GF-D8 (cell line): ENCODE data around the gene PTPRQ.
"Not testable (repeated sequence)": the region's sequence is repeated elsewhere in the genome, so short reads cannot be mapped to it uniquely, and the experiment has no call there.

Experiments
- DNase-seq: peaks from one replicate; lab custom pipeline; 2025; lab: John Stamatoyannopoulos, UW

The PTPRQ gene

GRCh38 chr12:80641936-80642335 is 197.9 kb downstream of the PTPRQ start:
- DNase-seq = no peak

DNA sequence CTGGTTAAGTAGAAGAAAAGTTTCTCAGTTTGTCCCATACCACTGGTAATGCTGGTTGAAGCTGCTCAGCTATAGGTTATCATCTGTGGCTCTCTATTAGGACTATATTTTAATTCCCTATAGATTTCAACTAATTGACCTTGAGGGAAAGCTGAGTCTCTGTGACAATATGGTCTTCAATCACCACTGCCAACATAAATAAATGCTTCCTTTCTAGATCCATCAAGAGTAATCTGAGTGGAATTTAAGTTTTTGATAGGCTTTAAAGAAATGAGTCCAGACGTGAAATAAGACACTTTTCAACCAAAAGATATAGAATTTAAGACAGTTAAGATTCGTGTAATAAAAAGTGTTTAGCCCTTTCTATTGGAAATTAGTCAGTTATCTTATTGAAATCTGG is 199.9 kb downstream of the PTPRQ start:
- DNase-seq = no peak

GRCh38 chr12:80648881-80649280 is 204.8 kb downstream of the PTPRQ start:
- DNase-seq = no peak

- no peak for DNase-seq
Observed at GRCh38 chr12:80655751-80656150, 211.7 kb downstream of the PTPRQ start.

DNA sequence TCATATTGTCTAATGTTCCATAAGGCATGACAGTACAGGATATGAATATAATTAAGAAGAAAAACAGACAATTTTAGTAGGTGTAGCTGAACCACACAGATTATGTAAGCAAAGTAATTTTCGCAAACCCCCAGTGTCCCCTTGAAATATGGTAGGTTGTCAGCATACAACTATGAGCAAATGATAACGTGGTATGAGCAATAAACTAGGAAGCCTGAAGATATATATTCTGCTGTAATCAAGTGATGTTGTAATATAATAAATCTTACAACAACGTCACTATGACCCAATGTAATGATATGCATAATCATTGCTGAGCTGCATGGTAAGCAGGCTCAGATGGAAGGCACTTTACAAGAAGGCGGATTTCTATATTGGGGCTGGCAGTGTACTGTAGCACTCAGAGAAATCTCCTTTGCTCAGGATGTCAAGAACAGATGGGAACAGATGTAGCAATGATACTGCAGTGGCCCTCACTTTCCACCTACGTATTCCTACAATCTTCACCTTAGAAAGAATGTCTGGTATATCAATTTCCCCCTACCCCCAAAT is 215.6 kb downstream of the PTPRQ start:
- DNase-seq = no peak

- no peak for DNase-seq
Observed at GRCh38 chr12:80662586-80662985, 218.6 kb downstream of the PTPRQ start.

DNA sequence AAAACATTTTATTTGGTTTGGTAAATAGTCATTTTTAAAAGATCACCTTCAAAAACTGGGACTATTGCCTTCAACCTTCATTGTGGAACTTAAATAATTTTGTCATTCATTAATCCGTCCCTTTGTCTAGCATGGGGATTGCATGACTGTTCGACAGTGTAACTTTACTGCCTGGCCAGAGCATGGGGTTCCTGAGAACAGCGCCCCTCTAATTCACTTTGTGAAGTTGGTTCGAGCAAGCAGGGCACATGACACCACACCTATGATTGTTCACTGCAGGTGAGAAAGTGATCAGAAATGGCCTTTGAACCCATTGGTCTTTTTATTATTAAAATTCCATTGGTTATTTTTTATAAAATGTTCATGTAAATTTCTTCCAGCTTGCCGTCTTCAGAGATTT is 226.2 kb downstream of the PTPRQ start:
- DNase-seq = no peak

DNA sequence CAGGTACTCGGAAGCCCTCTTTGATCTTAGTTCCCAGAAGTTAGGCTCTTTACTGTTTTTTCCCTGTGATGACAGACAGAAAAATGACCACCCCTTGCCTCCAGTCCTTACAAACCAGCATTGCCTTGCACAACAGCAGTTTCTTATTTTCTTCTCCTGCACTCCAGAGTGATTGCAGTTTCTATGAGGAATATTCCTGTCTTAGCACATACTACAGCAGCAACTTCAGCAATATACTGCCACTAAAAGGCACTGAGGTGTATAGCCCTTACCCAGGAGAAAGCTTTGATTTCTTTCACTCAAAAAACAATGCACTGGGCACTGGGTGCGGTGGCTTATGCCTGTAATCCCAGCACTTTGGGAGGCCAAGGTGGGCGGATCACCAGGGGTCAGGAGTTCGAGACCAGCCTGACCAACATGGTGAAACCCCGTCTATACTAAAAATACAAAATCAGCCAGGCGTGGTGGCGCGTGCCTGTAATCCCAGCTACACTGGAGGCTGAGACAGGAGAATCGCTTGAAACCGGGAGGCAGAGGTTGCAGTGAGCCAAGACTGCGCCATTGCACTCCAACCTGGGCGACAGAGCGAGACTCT is 232.1 kb downstream of the PTPRQ start:
- DNase-seq = not testable (repeated sequence)

DNA sequence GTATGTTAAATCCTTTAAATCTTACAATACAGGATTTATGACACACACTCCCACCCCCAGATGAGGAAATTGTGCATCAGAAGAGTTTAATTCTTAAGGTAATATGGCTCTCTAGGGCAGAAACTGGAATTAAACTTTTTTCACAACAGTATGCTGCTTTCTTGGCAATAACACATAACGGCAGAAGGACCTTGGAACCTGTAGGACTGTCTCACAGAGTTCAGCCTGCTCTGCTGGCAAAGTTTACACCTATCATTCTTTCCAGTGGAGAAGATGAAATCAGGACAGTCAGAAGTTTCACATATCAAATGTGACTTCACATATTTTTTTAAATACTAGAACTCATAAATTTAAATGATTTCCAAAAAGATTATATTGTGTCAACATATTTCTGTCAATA is 232.8 kb downstream of the PTPRQ start:
- DNase-seq = no peak

DNA sequence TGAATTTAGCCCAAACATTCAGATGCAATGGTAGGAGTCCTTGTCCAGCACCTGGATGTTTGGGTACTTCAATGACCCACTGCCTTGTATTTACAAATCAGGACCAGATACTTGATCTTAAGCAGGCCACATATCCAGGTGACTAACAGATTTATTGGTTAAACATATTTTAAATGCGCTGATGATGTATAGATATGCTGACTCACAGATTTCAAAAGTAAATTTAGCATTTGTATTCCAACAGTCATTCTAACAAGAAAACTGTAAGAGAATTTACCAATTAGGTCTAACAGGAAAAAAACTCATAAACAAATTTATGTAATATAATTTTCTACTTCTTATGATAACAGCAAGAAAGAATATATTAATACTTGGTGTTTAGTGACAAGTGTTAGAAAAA is 234.0 kb downstream of the PTPRQ start:
- no peak for DNase-seq

GRCh38 chr12:80679346-80680131 is 235.5 kb downstream of the PTPRQ start:
- DNase-seq = no peak

- DNase-seq = no peak
Observed at GRCh38 chr12:80681287-80681686, 237.3 kb downstream of the PTPRQ start.

DNA sequence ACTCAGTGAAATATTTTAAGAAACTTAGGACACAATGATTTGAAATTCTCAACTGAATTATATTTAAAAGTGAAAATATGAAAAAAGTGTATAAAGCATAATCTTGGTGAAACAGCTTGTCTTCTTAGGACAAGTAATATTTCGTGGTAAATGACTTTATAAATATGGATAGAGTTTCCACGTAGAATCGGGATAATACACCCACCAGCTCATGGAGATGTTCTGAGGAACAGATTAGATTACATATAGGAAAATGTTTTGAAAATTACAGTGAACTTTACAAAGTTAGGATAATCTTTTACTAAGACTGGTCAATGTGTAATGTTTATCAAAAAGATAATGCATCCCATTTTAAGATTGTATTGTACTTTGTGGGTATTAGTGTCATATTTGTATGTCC is 237.8 kb downstream of the PTPRQ start:
- DNase-seq = no peak

GRCh38 chr12:80684077-80684495 is 240.1 kb downstream of the PTPRQ start:
- no peak for DNase-seq

GRCh38 chr12:80690090-80690489 is 246.1 kb downstream of the PTPRQ start:
- DNase-seq = no peak

- DNase-seq = no peak
Observed at GRCh38 chr12:80690513-80690912, 246.5 kb downstream of the PTPRQ start.

DNA sequence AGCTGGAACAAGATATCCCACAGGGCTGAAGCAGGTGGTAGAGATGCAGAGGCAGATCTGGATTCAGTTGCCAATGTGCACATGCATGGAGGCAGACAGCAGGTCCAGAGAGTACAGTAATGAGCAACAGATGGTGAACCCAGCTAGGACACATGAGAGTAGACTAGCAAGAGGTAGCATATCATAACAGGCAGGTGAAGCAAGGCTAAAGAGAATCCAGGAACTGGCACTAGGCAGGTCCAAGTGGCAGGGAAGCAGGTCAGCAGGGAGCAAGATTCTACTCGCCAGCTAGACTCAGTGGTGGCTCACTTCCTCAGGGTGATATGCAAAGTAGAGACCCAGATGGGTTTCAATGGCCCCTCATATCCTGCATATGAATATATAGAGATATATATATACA is 248.1 kb downstream of the PTPRQ start:
- no peak for DNase-seq

DNA sequence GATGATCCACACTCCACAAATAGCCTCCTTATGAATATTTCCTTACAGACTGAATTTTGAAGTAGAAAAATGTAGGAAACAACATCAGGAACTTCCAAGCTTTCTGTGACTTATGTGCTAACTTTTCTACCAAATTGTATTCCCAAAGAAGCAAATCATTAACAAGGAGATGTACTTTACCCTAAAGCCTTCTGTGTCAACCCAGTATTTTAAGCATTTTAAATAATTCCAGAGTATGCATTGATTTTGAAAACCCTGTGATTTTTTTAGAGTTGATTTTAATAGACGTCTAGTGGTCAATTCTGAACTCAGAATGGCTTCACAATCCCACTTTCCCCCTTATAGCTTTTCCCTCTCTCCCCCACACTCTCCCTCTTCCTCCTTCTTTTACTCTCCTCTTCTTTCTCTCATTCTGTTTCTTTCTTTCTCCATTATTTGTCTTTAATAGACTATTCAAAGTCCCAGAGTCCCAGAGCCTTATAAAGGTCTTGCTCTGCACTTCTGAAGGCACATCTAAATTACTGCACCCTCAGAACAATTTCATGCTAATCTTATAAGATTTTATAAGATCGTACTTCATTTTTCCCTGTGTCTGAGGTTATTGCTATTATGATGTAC is 253.3 kb downstream of the PTPRQ start:
- no peak for DNase-seq

DNA sequence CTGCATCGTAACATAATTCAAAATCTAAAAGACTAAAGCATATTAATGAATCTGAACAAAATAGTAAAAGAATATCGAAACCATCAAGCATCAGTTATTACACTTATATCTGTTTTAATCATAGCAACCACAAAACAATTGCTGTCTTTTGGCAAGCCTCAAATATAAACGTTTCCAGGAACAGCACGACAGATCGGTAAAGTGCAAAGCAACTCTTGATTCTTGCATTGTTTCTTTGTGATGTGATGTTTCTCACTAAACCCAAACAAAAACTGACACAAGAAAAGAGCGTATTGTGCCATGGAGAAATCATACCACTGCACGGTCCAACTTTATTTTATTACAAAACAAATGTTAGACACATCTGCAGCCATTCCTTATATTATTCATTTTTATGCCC is 254.2 kb downstream of the PTPRQ start:
- DNase-seq = no peak

GRCh38 chr12:80698847-80699542 is 255.0 kb downstream of the PTPRQ start:
- DNase-seq = no peak

DNA sequence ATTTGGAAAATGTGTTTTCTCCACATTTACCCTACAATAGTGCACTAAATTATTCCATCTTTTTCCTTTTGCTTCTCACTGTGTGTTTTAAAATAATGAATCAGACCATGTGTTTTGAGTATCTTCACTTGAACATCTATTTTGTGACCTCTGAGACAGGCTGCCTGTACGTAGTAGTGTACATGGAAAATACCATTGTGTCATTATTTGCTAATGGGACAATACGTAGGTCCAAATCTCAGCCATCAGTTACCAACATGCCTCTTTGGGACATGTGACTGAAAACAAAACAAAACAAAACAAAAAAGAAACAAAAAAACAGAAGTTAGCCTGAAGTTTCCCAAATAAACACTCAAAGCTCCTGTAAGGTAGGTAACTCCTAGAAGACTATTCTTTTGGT is 256.3 kb downstream of the PTPRQ start:
- DNase-seq = no peak

- DNase-seq = no peak
Observed at GRCh38 chr12:80701388-80701787, 257.4 kb downstream of the PTPRQ start.
